Measurements from ENCODE around the gene B3GALNT2.

DNA sequence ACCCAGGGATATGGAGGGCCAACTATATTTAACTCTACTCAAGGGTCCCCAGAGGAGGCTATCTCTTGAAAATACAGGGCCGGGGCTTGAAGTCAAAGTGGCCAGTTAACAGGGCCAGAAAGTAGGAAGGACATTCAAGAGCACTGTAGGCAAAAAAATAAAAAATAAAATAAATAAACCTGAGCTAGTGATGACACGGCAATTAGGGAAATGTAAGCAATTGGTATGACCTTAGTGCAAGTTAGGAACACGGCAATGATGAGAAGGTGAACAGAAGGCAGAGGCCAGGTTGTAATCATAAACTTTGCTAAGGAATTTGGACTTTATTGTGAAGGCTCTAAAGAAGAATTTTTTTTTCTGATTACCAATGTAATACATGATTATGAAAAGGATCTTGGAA, 3.4 kb upstream of the B3GALNT2 start:
- no peak for TF ChIP-seq SIN3A (IDR thresholded peaks at IDR 0.05; ENCODE audit: borderline replicate concordance, insufficient read depth, low read length)
- TF ChIP-seq POLR2AphosphoS5 (IDR thresholded peaks at IDR 0.05; ENCODE audit: low read depth, low read length) = no peak
- TF ChIP-seq TAF1 (IDR thresholded peaks at IDR 0.05; ENCODE audit: borderline replicate concordance, insufficient read depth, low read length) = no peak
- TF ChIP-seq, protein P1, sequence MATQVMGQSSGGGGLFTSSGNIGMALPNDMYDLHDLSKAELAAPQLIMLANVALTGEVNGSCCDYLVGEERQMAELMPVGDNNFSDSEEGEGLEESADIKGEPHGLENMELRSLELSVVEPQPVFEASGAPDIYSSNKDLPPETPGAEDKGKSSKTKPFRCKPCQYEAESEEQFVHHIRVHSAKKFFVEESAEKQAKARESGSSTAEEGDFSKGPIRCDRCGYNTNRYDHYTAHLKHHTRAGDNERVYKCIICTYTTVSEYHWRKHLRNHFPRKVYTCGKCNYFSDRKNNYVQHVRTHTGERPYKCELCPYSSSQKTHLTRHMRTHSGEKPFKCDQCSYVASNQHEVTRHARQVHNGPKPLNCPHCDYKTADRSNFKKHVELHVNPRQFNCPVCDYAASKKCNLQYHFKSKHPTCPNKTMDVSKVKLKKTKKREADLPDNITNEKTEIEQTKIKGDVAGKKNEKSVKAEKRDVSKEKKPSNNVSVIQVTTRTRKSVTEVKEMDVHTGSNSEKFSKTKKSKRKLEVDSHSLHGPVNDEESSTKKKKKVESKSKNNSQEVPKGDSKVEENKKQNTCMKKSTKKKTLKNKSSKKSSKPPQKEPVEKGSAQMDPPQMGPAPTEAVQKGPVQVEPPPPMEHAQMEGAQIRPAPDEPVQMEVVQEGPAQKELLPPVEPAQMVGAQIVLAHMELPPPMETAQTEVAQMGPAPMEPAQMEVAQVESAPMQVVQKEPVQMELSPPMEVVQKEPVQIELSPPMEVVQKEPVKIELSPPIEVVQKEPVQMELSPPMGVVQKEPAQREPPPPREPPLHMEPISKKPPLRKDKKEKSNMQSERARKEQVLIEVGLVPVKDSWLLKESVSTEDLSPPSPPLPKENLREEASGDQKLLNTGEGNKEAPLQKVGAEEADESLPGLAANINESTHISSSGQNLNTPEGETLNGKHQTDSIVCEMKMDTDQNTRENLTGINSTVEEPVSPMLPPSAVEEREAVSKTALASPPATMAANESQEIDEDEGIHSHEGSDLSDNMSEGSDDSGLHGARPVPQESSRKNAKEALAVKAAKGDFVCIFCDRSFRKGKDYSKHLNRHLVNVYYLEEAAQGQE (IDR thresholded peaks at IDR 0.05; ENCODE audit: insufficient read depth in 1 of 2, low read depth in 2 of 2, low read length in 2 of 2) = no peak
- no peak for TF ChIP-seq FOXP2 (optimal IDR thresholded peaks at IDR 0.05; ENCODE audit: borderline replicate concordance, extremely low read depth, extremely low read length, insufficient read depth)

Data from PFSK-1 (cell line).